Parathyroid adenoma (tissue), 2 donors: ENCODE measurements around the gene HRCT1.

ENCODE experiments used
- H2AFZ ChIP-seq: fragments of 300-600 bp; sonication (generic); one replicate; pipeline ENCODE4 v1.7.0; 2017; ENCODE audit warnings: antibody characterized with exemption, mild to moderate bottlenecking
- H3K27ac ChIP-seq: fragments of 300-600 bp; sonication (generic); one replicate; pipeline ENCODE4 v1.7.0; 2017
- H3K27me3 ChIP-seq: fragments of 300-600 bp; sonication (generic); one replicate; pipeline ENCODE4 v1.7.0; 2017; ENCODE audit warnings: low read length; ENCODE audit not compliant: control insufficient read depth, insufficient read depth
- H3K36me3 ChIP-seq: fragments of 300-600 bp; sonication (generic); one replicate; pipeline ENCODE4 v1.7.0; 2017; ENCODE audit warnings: low read length; ENCODE audit not compliant: control insufficient read depth, insufficient read depth
- H3K4me1 ChIP-seq: fragments of 300-600 bp; sonication (generic); one replicate; pipeline ENCODE4 v1.7.0; 2017; ENCODE audit warnings: control low read depth
- H3K4me2 ChIP-seq: fragments of 300-600 bp; sonication (generic); one replicate; pipeline ENCODE4 v1.7.0; 2017; ENCODE audit warnings: low read length
- H3K4me3 ChIP-seq: fragments of 300-600 bp; sonication (generic); one replicate; pipeline ENCODE4 v1.7.0; 2017; ENCODE audit warnings: low read depth, low read length
- H3K79me2 ChIP-seq: fragments of 300-600 bp; sonication (generic); one replicate; pipeline ENCODE4 v1.7.0; 2017; ENCODE audit warnings: control low read depth
- H3K9ac ChIP-seq: fragments of 300-600 bp; sonication (generic); one replicate; pipeline ENCODE4 v1.7.0; 2017; ENCODE audit warnings: mild to moderate bottlenecking
- H3K9me3 ChIP-seq: fragments of 300-600 bp; sonication (generic); one replicate; pipeline ENCODE4 v1.7.0; 2017; ENCODE audit warnings: low read length; ENCODE audit not compliant: control insufficient read depth
- CTCF ChIP-seq: fragments of 300-600 bp; sonication (generic); IDR thresholded peaks from one replicate; pipeline ENCODE4 v1.7.0; 2017; ENCODE audit warnings: antibody characterized with exemption, mild to moderate bottlenecking
- donor health status: primary hyperparathyroidism.

Gene HRCT1

DNA sequence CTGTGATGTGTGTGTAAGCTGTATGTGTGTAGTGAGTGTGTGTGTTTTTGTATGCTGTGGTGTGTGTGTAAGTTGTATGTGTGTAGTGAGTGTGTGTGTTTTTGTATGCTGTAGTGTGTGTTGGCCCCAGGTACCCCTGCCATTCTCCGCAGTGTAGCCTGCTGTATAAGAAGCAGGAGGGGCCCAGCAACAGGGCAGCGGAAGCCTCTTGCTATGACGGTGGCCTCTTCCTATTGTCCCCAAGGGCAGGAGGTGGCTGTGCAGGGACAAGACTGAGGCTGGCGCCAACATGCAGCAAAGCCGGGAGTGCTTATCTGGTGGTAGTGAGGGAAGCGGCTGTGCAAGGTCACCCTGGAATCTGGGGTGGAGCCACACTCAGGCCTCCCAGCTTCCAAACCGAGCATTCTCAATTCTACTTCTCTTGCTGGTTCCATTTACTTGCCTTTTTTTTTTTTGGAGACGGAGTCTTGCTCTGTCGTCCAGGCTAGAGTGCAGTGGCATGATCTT, 8.4 kb downstream of the HRCT1 start:
- Histone ChIP-seq H3K79me2 (no peaks in the 10 kb centered on the region), H3K4me3 (no peak overlapping the region), H3K27ac (peak overlapping the region; percentile 20), H2AFZ (peak overlapping the region; percentile 77), H3K9me3 (no peaks in the 10 kb centered on the region), H3K27me3 (no peaks in the 10 kb centered on the region), H3K4me2 (no peak overlapping the region), H3K4me1 (peaks cover 6% of the 10 kb centered on the region), H3K36me3 (no peaks in the 10 kb centered on the region), H3K9ac (no peak overlapping the region)
- no peak for TF ChIP-seq CTCF

GRCh38 chr9:35915681-35916294, 9.8 kb downstream of the HRCT1 start:
- Histone ChIP-seq H3K4me2 (no peak overlapping the region), H3K4me1 (peaks cover 6% of the 10 kb centered on the region), H3K36me3 (no peaks in the 10 kb centered on the region), H3K27me3 (no peaks in the 10 kb centered on the region), H3K27ac (peak overlapping the region; percentile 57), H3K4me3 (no peak overlapping the region), H3K79me2 (no peaks in the 10 kb centered on the region), H3K9ac (no peak overlapping the region), H3K9me3 (no peaks in the 10 kb centered on the region), H2AFZ (no peak overlapping the region)
- TF ChIP-seq CTCF = no peak

DNA sequence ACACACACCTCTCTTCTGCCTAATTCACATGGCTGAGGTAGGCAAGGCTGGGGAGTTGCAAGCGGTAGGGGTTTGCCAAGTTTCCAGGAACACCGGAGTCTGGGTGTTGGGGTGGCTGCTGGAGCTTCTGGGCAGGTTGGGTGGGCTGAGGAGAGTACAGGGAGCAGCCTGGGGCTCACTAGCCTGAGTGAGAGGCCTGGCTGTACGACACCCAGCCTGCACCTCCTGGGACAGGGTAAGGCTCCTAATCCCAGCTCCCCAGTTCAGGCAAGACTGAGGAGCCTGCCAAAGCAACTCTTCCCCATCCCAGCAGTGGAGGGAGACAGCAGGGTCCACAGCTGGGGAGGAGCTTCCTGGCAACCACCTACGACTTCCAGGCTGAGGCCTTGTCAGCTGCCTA, 11.3 kb downstream of the HRCT1 start:
- Histone ChIP-seq H3K27me3 (no peaks in the 10 kb centered on the region), H3K4me1 (peaks cover 6% of the 10 kb centered on the region), H3K79me2 (no peaks in the 10 kb centered on the region), H3K4me3 (no peak overlapping the region), H3K27ac (peak overlapping the region; percentile 57), H2AFZ (no peak overlapping the region), H3K36me3 (no peaks in the 10 kb centered on the region), H3K4me2 (no peak overlapping the region), H3K9me3 (no peaks in the 10 kb centered on the region), H3K9ac (no peak overlapping the region)
- no peak for TF ChIP-seq CTCF

- Histone ChIP-seq H3K9ac (no peak overlapping the region), H3K79me2 (no peaks in the 10 kb centered on the region), H3K27ac (peak overlapping the region; percentile 69), H3K4me3 (no peak overlapping the region), H3K9me3 (no peaks in the 10 kb centered on the region), H3K27me3 (no peaks in the 10 kb centered on the region), H2AFZ (no peak overlapping the region), H3K4me1 (peaks cover 9% of the 10 kb centered on the region), H3K4me2 (no peak overlapping the region), H3K36me3 (no peaks in the 10 kb centered on the region)
- no peak for TF ChIP-seq CTCF
Observed at GRCh38 chr9:35918780-35919179, 12.8 kb downstream of the HRCT1 start.
